ENCODE results near the gene GSC.

GSC gene

DNA sequence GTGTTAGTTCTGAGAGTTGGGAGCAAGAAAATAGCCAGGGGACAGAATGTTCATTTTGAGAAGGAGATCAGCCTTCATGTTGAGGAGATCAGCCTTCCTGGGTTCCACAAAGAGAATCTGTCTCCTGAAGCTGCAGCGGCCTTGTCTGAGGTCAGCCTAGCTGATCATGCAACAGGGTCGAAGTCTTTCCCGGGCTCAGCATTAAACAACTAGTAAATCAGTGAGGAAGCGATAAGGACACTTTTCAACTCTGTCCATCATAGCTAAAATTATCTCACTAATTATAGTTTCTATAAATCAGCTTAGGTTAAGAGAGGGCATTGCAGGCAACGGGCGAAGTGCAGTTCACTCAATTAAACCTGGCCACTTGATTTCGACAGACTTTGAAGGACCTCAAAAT lies 7.5 kb downstream of the GSC start:
- H3K4me1 ChIP-seq, result no peaks in the 10 kb centered on the region
- no peak for DNase-seq
- H3K9me3 ChIP-seq, result no peaks in the 10 kb centered on the region
- TF ChIP-seq, protein P1, sequence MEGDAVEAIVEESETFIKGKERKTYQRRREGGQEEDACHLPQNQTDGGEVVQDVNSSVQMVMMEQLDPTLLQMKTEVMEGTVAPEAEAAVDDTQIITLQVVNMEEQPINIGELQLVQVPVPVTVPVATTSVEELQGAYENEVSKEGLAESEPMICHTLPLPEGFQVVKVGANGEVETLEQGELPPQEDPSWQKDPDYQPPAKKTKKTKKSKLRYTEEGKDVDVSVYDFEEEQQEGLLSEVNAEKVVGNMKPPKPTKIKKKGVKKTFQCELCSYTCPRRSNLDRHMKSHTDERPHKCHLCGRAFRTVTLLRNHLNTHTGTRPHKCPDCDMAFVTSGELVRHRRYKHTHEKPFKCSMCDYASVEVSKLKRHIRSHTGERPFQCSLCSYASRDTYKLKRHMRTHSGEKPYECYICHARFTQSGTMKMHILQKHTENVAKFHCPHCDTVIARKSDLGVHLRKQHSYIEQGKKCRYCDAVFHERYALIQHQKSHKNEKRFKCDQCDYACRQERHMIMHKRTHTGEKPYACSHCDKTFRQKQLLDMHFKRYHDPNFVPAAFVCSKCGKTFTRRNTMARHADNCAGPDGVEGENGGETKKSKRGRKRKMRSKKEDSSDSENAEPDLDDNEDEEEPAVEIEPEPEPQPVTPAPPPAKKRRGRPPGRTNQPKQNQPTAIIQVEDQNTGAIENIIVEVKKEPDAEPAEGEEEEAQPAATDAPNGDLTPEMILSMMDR (IDR thresholded peaks at IDR 0.05; ENCODE audit: low read depth, low read length), result no peak
- H3K4me3 ChIP-seq (ENCODE audit: low read depth, low read length), result no peak overlapping the region
- H3K36me3 ChIP-seq, result no peaks in the 10 kb centered on the region
- H3K27me3 ChIP-seq, result peaks cover 24% of the 10 kb centered on the region

DNA sequence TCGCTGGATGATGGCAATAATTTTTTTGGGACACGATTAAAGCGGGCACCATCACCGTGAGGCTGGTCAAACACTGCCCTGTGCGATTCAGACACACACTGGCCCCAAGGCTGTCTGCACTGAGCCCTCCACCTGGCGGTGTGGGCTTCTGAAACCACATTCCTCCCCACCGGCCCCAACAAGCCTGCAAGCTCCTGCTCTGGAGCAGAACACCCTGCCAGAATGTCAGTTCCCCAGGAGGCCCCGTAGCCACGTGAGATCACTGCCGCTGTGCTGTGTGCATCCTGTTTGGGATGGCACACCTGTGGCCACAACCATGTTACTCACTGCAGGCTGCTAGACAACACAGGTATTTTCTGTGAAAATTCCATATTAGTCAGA lies 7.9 kb downstream of the GSC start:
- TF ChIP-seq, protein P1 (IDR thresholded peaks at IDR 0.05; ENCODE audit: low read depth, low read length), result no peak

DNA sequence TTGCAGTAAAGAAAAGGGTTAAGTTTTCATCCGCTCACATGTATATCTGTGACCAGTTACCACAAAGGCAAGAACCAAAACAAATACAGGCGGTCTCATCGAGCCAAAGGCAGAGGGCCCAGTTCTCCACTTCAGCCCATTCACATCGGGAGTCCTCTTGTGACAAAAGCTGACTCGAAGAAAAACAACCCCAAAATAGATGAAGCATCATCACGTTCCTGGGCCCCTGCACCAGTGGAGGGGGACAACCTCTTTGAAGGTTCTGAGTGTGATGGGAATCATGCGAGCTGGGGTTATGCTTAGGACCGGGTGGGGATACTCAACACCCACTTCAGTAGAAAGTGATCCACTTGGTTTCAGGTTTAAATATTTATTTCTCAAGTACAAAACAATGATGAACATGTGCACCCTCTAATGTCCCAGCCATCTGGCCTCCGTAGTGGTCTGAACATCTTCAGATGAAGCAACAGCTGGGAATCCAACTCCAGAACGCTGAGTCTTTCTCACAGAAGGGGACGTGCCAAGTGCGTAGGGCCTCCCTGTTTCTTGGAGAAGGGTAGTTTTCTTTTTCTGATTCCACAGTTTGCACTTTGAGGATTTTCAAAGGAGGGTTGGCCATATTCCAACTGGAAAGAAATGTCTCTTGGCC lies 8.4 kb downstream of the GSC start:
- H3K4me3 ChIP-seq (ENCODE audit: low read depth, low read length), result no peak overlapping the region
- H3K36me3 ChIP-seq, result no peaks in the 10 kb centered on the region
- no peaks in the 10 kb centered on the region for H3K4me1 ChIP-seq
- TF ChIP-seq, protein P1 (IDR thresholded peaks at IDR 0.05; ENCODE audit: low read depth, low read length), result no peak
- H3K27me3 ChIP-seq, result peaks cover 15% of the 10 kb centered on the region
- DNase-seq, result no peak
- H3K9me3 ChIP-seq, result no peaks in the 10 kb centered on the region

More for the DNA sequence above, 7.9 kb downstream of the GSC start:
- no peak for DNase-seq
- H3K4me3 ChIP-seq (ENCODE audit: low read depth, low read length), result no peak overlapping the region
- H3K4me1 ChIP-seq, result no peaks in the 10 kb centered on the region
- H3K9me3 ChIP-seq, result no peaks in the 10 kb centered on the region
- peaks cover 20% of the 10 kb centered on the region for H3K27me3 ChIP-seq
- no peaks in the 10 kb centered on the region for H3K36me3 ChIP-seq

DNA sequence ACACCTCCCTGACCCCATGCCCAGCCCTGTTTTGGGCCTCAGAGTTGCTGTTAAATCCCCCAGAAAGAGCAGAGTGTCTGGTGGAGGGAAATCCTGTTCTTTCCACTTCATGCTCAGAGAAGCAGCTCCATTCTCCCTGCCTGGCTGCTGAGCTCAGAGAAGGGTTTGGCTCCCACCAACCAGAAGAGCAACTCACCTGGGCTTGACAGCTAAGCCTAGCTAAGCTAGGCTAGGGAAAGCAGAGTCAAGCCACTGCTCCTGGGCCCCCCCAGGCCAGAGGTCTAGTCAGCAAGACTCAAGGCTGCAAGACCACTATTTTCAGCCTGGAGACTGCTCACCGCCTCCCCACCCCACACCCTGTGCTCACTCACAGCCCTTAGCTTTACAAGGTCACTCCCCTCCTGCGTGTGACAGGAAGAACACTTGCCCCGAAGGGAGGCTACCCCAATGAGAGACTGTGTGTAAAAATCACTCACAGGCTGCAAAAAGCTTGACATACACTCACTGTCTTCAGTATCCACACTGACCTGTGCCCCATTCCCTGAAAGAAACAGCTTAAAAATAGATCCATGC lies 13.5 kb downstream of the GSC start:
- TF ChIP-seq, protein P1 (IDR thresholded peaks at IDR 0.05; ENCODE audit: low read depth, low read length), result no peak
- H3K4me3 ChIP-seq (ENCODE audit: low read depth, low read length), result no peak overlapping the region
- H3K9me3 ChIP-seq, result no peaks in the 10 kb centered on the region
- H3K4me1 ChIP-seq, result no peaks in the 10 kb centered on the region
- H3K27me3 ChIP-seq, result no peaks in the 10 kb centered on the region
- H3K36me3 ChIP-seq, result no peaks in the 10 kb centered on the region
- DNase-seq, result no peak

DNA sequence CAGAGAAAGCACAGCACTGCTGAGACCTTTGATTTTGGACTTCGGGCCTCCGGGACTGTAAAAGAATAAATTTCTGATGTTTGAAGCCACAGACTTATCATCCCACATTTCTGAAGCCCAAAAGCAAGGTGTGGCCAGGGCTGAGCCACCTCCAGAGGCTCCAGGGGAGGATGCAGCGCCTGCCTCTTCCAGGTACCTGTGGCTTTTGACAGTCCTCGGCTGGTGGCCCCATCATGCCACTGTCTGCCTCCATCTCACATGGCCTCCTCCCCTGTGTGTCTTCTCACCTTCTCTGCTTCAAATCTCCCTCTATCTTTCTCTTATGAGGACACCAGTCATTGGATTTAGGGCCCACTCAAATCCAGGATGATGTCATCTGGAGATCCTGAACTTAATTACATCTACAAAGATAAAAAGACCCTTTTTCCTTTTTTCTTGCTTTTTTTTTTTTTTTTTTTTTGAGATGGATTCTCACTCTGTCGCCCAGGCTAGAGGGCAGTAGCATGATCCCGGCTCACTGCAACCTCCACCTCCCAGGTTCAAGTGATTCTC lies 15.4 kb downstream of the GSC start:
- H3K9me3 ChIP-seq, result no peaks in the 10 kb centered on the region
- no peaks in the 10 kb centered on the region for H3K4me1 ChIP-seq
- H3K36me3 ChIP-seq, result no peaks in the 10 kb centered on the region
- no peak overlapping the region for H3K4me3 ChIP-seq (ENCODE audit: low read depth, low read length)
- no peaks in the 10 kb centered on the region for H3K27me3 ChIP-seq
- TF ChIP-seq, protein P1 (IDR thresholded peaks at IDR 0.05; ENCODE audit: low read depth, low read length), result no peak
- DNase-seq, result no peak

Measured in BE2C (cell line).